Measurements from ENCODE around the gene APOL4. TPM values are rescaled to one million over a fixed set of nuclear protein-coding genes. Genes with fewer than 3 reads are reported as not detected.

Gene APOL4
- total RNA-seq, 1 donor from 2014 or later = 0.82 TPM

GRCh38 chr22:36244522-36245391 lies 43.1 kb upstream of the APOL4 start:
- no peak for DNase-seq (ENCODE audit: low spot score)
- Histone ChIP-seq H2AFZ (replicated peaks) (no peak overlapping the region), H3K27me3 (no peaks in the 10 kb centered on the region), H3K27ac (no peak overlapping the region), H3K4me3 (no peak overlapping the region), H4K20me1 (ENCODE audit: low read depth) (no peaks in the 10 kb centered on the region), H3F3A (ENCODE audit: low read depth) (no peaks in the 10 kb centered on the region), H3K9ac (no peak overlapping the region), H3K4me1 (no peaks in the 10 kb centered on the region), H3K9me3 (ENCODE audit: low read depth) (peaks cover 6% of the 10 kb centered on the region), H3K36me3 (no peaks in the 10 kb centered on the region), H3K79me2 (ENCODE audit: low read depth) (no peaks in the 10 kb centered on the region), H3K4me2 (no peak overlapping the region)
- Mint-ChIP-seq H3K9me3 (peaks cover 38% of the 10 kb centered on the region), H3K27ac (no peak overlapping the region), H3K27me3 (ENCODE audit: insufficient read depth, low read depth) (peaks cover 5% of the 10 kb centered on the region), H3K36me3 (peaks cover 6% of the 10 kb centered on the region), H3K4me3 (no peak overlapping the region), H3K4me1 (peaks cover 5% of the 10 kb centered on the region)
- no peak for TF ChIP-seq EZH2phosphoT487 (IDR thresholded peaks at IDR 0.05)
- no peak for TF ChIP-seq EZH2 (IDR thresholded peaks at IDR 0.05)
- no peak for TF ChIP-seq CTCF (IDR thresholded peaks at IDR 0.05)

GRCh38 chr22:36243986-36244385 lies 42.4 kb upstream of the APOL4 start:
- Mint-ChIP-seq H3K27ac (peak overlapping the region; percentile 62), H3K4me3 (no peak overlapping the region), H3K9me3 (peaks cover 35% of the 10 kb centered on the region), H3K36me3 (peaks cover 6% of the 10 kb centered on the region), H3K4me1 (peaks cover 13% of the 10 kb centered on the region), H3K27me3 (ENCODE audit: insufficient read depth, low read depth) (peaks cover 5% of the 10 kb centered on the region)
- Histone ChIP-seq H3K27ac (no peak overlapping the region), H3K36me3 (no peaks in the 10 kb centered on the region), H3K4me2 (no peak overlapping the region), H3K79me2 (ENCODE audit: low read depth) (no peaks in the 10 kb centered on the region), H3K9me3 (ENCODE audit: low read depth) (no peaks in the 10 kb centered on the region), H3K9ac (no peak overlapping the region), H3K4me3 (no peak overlapping the region), H2AFZ (replicated peaks) (no peak overlapping the region), H3K27me3 (no peaks in the 10 kb centered on the region), H4K20me1 (ENCODE audit: low read depth) (no peaks in the 10 kb centered on the region), H3K4me1 (peaks cover under 1% of the 10 kb centered on the region), H3F3A (ENCODE audit: low read depth) (no peaks in the 10 kb centered on the region)
- TF ChIP-seq EZH2phosphoT487 (IDR thresholded peaks at IDR 0.05) (no peak), CTCF (IDR thresholded peaks at IDR 0.05) (no peak), EZH2 (IDR thresholded peaks at IDR 0.05) (no peak)
- no peak for DNase-seq (ENCODE audit: low spot score)

GRCh38 chr22:36239401-36240171 lies 38.0 kb upstream of the APOL4 start, which contains the start of gene APOL2:
Gene APOL2 (minus strand): TSS chr22:36239527. CDS start chr22:36233162, 6,365 bp downstream.
- Mint-ChIP-seq H3K36me3 (peaks cover 12% of the 10 kb centered on the region), H3K27me3 (ENCODE audit: insufficient read depth, low read depth) (peaks cover 2% of the 10 kb centered on the region), H3K4me1 (peaks cover 33% of the 10 kb centered on the region), H3K4me3 (peak within 1 kb of the TSS; percentile 88), H3K9me3 (peaks cover 21% of the 10 kb centered on the region), H3K27ac (peak within 1 kb of the TSS; percentile 98)
- Histone ChIP-seq H4K20me1 (ENCODE audit: low read depth) (no peaks in the 10 kb centered on the region), H3K9ac (no peak within 1 kb of the TSS), H3F3A (ENCODE audit: low read depth) (no peaks in the 10 kb centered on the region), H3K27me3 (no peaks in the 10 kb centered on the region), H3K27ac (no peak within 1 kb of the TSS), H3K36me3 (no peaks in the 10 kb centered on the region), H2AFZ (replicated peaks) (peak within 1 kb of the TSS; percentile 86), H3K79me2 (ENCODE audit: low read depth) (no peaks in the 10 kb centered on the region), H3K4me3 (peak within 1 kb of the TSS; percentile 33), H3K4me1 (peaks cover 17% of the 10 kb centered on the region), H3K4me2 (peak within 1 kb of the TSS; percentile 67), H3K9me3 (ENCODE audit: low read depth) (no peaks in the 10 kb centered on the region)
- peak; percentile 85 for DNase-seq (ENCODE audit: low spot score)
- TF ChIP-seq EZH2phosphoT487 (IDR thresholded peaks at IDR 0.05) (no peak), EZH2 (IDR thresholded peaks at IDR 0.05) (no peak), CTCF (IDR thresholded peaks at IDR 0.05) (peak; percentile 58)

Data from neural progenitor cell (in vitro differentiated cells).